HL-60/S4 treated with retinoic acid at 250 ng/mL for 4 days and 3 days (cell line): ENCODE data around the gene CDYL.

Source experiments
- in situ Hi-C: fragments of 300-500 bp; cut with MboI; formaldehyde crosslinking; loops from 2 replicates; pipeline ENCODE4 v1.7.0; 2022; ENCODE audit warnings: low sequenced_read_pairs

CDYL gene

DNA sequence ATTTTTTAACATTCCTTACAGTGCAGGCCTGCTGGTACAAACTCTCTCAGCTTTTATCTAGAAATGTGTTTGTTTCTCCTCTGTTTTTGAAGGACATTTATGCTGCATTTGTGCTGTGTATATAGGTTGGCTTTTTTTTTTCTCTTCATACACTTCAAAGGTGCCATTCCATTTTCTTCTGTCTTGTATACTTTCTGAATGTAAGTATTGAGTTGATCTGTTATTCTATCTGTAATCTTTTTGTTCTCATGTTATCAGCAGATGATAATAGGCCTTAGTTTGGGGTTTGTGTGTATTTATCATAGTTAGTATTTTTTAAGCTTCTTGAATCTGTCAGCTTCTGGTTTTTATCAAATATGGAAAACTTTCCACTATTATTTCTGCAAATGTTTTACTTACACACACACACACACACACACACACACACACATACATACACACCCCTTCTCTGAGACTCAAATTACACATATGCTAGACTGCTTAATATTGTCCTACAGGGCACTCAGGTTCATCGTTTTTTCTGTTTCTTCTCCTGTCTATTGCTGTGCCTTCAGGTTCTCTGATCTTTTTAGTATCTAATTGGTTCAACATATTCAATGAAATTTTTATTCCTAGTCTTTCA lies 153.0 kb downstream of the CDYL start:
- in situ Hi-C loops, result no loop called here

DNA sequence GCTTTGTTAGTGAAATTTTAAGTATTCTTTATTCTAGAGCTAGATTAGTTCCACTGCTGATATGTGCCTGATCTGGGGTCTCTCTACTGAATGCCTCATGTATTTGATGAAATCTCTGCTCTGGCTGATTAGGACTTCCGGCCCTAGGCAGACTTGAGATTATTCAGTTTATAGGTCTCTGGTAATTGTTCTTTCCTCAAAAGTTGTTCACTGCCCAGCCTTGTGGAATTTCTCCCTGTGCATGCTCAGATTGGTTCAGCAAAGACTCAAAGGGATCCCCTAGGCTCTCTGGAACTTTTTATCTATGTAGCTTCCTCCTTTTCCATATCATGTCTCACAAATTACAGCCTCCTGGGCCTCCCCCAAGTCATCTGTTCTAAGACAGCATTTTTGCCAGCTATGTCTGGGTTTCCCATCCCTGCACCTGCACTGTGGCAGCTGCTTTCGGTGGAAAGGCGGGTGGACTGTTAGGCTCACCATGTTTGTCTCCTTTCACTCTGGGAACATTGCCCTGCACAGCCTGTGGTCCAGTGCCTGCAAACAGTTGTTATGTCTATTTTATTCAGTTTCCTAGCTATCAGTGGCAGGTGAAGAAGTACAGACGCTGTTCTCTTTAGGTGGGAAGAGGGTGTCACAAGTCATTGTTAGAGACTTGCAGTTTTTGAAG lies 154.0 kb downstream of the CDYL start:
- in situ Hi-C loops, result no loop called here

- in situ Hi-C loops, result no loop called here
Observed at GRCh38 chr6:4931530-4932227, 155.5 kb downstream of the CDYL start.

DNA sequence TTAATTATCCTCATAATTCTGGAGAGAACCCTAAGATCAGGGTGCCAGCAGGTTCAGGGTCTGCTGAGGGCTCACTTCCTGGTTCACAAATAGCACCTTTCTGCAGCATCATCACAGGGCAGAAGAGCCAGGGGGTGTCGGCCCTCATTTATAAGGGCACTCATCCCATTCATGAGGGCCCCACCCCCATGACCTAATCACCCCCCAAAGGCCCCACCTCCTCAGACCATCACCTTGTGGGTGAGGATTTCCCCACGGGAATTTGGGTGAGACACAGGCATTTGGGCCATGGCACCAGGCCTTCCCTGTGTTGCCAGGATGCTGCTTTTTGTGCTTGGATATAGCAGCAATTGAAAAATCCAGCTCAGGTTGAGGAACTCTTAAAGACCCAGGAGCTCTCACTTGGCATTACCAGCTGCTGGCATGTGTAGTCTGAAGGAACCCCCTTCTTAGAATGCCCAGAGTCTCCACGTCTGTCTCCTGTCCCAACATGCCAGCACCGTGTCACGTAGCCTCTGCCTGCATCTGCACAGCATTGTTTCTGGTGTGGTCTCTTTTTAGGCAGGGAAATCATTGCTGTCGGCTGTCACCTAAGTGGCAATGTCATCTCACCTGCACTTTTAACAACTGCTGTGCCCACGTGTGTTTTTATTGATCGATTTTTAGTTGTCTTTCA lies 156.2 kb downstream of the CDYL start:
- in situ Hi-C loops, result no loop called here

DNA sequence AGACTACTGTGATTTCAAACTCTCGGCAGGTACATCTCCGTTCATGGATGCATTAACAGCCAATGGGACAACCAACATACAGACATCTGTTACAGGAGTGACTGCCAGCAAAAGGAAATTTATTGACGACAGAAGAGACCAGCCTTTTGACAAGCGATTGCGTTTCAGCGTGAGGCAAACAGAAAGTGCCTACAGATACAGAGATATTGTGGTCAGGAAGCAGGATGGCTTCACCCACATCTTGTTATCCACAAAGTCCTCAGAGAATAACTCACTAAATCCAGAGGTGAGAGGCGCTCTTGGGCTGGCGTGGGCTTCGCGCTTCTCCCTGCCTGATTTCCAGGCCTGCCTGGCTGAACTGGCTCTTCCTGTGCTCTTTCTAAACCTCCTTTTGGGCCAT lies 159.3 kb downstream of the CDYL start:
- in situ Hi-C loops, result no loop called here

DNA sequence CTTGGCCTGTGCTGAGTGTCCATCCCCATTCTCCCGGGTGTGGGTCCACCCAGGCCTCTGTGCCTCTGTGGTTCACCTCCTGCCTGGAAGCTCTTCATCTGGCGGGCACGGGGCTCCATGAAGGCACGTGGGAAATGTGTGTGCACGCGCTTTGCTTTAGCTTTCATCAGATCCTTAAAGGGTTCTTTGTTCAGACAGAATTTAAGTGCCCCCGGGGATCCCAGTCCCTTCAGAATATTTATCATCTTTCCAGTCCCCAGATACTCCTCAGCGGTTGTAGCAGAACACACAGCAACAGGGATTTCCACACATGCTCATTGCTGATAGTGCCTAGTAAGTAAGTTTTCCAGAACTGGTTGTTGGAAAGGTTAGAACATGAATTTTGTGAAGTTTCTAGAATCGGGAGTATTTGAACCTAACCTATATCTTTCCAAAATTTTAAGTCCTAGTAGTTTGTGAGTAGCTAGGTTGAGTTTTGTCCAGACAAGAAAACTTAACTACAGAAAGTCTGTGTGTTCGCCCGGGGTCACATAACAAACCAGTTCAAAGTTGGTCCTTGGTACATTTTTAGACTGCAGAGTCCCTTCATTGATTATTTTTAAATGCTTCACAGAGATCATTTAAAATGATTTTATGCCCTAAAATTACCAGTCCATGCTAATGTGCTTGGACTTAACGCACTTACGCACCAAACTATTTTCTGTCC lies 159.9 kb downstream of the CDYL start:
- in situ Hi-C loops, result no loop called here

GRCh38 chr6:4936681-4937041 lies 160.5 kb downstream of the CDYL start:
- in situ Hi-C loops, result no loop called here

DNA sequence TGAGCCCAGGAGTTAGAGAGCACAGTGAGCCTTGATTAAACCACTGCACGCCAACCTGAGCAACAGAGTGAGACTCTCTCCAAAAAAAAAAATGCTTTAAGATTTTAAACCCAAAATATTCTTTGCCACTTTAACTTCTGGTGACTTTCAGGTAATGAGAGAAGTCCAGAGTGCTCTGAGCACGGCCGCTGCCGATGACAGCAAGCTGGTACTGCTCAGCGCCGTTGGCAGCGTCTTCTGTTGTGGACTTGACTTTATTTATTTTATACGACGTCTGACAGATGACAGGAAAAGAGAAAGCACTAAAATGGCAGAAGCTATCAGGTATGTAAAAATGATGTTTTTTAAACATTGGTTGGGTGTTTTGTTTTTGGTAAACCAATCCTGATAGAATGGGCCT lies 161.2 kb downstream of the CDYL start:
- in situ Hi-C loops, result no loop called here

GRCh38 chr6:4939241-4939640 lies 163.0 kb downstream of the CDYL start:
- in situ Hi-C loops, result no loop called here

- in situ Hi-C loops, result no loop called here
Observed at GRCh38 chr6:4940416-4940815, 164.2 kb downstream of the CDYL start.

DNA sequence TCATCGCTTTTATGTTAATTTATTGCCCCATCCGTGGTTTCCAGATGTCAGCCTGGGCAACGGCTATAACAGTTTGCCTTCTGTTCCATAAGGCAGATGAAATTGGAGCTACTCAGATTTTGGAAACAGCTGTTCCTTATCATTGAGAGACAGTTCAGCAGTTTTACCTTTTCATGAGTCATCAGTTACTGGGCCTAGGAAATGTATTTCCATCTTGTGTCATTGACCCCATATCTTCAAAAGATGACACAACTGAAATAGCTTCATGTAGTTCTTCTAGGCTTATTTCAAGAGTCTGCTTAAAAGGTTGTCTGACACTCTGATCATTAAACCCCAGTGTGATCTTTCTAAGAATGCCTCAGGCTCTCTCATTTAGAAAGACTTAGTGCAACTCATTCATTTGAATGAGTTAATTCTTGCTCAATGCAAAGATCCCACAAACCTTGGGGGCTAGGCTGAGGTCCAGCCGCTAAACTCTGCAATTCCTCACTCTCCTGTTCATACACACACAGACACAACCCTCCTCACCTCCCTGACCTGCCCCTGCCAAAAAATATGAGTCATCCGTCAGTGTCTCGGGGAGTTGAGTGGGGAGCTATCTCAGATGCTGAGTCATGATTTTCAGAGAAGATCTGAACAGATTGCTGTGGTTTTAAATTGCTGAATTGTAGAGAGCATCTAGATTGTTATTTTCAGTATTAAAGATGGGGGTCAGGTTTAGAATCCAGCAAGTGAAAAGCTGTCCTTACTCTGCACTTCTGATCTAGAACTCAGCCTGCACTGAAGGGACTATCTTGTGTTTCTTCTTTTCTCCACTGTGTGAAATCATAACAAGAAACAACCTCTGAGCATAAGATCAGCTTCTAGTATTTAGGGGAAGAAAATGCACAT lies 165.8 kb downstream of the CDYL start:
- in situ Hi-C loops, result no loop called here

DNA sequence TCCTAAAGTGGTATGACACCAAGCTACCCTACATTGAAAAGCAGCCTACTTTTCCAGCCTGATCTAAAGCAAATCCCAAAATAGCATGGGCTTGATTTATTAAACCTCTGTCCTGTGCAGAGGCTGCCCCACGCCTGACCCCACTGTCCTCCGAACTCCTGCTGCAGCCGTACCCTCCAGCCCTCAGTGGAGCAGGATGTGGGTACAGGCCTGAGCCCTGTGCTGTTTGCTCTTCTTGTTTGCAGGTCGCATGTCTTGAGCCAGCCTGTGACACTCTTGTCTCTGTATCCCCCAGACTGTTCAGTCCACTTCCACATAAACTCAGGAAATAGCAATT lies 166.4 kb downstream of the CDYL start:
- in situ Hi-C loops, result no loop called here

DNA sequence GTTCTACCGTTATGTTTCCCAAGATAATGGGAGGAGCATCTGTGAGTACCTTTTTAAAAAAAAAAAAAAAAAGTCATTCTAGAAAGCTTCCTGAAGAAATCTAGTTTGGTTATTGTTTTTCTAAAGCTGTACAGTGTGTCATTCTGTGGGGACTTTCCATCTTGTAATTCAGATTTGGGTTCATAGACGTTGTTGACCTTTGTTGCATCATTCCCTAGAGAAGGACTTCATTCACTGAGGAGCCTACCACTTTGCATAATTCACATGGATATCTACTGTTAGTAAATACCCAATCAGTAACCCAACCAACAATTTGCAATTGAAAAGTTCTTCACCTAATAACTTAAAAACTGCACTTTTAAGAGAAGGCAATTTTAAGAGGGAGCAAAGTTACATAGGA lies 167.5 kb downstream of the CDYL start:
- in situ Hi-C loops, result no loop called here

DNA sequence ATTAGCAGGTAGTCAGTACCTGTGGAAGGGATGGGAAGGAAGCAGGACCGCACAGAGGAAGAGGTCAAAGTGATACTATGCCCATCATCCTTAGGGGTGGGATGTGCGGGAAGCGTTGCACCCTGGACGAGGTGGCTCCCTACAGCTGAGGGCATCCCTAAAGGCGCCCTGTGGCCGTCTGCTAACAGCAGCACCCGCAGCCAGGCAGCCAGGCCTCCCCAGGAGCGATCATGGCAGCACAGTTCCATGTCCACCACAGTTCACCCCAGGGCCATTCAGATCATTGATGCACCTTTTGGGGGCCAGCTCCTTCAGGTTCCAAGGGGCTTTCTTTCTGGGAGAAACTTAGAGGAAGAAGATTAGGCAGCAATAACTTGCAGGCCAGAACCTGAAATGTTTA lies 168.1 kb downstream of the CDYL start:
- in situ Hi-C loops, result no loop called here

- in situ Hi-C loops, result no loop called here
Observed at GRCh38 chr6:4946521-4946920, 170.3 kb downstream of the CDYL start.

- in situ Hi-C loops, result no loop called here
Observed at GRCh38 chr6:4947716-4948115, 171.5 kb downstream of the CDYL start.

GRCh38 chr6:4948781-4949450 lies 172.7 kb downstream of the CDYL start:
- in situ Hi-C loops, result no loop called here

GRCh38 chr6:4950076-4950475 lies 173.9 kb downstream of the CDYL start:
- in situ Hi-C loops, result no loop called here

DNA sequence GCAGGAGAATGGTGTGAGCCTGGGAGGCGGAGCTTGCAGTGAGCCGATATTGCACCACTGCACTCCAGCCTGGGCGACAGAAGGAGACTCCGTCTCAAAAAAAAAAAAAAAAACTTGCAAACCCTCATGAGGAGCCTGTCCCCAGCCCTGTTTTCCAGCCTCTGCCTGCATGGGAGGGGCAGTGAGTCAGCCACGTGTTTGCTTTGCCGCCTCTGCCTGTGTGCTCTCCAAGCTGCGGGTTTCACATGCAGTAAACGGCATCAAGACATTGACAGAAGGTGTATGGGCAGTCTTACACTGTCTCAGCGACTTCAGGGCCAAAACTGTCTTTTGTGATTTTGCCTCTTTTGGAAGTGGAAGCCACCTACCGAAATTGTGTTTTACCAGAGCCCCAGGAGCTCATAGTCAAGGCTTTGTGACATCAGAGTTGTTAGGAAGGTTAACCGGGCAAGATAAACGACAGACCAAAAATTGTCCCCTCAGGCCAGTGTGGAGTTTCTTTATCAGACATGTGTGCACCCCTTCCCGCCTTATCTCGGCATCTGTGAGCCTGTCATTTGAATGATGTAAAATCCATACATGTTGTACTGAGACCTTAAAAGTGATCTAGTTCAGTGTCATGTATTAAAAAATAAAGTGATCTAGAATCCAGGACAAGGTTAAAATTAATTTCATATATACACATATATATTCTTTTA lies 174.8 kb downstream of the CDYL start:
- in situ Hi-C loops, result no loop called here
